HEK293T (cell line): ENCODE measurements around the gene AKIRIN2.
"Not testable (repeated sequence)": the region's sequence is repeated elsewhere in the genome, so short reads cannot be mapped to it uniquely, and the experiment has no call there.

Source experiments
- CTCF ChIA-PET: fragments of 350-600 bp; formaldehyde crosslinking; extraction: SDS; loops from one replicate; lab custom pipeline; 2021; ENCODE audit warnings: antibody characterized with exemption, inconsistent platforms; lab: Yijun Ruan, JAX
- POLR2A ChIA-PET: fragments of 350-600 bp; formaldehyde crosslinking; extraction: SDS; loops from one replicate; lab custom pipeline; 2020; ENCODE audit warnings: antibody characterized with exemption, inconsistent platforms; lab: Yijun Ruan, JAX
- DNase-seq: peaks from one replicate; pipeline ENCODE4 v3.0.0; 2012; ENCODE audit warnings: mixed read lengths; ENCODE audit errors: extremely low spot score
- ARNT ChIP-seq: fragments of 450-650 bp; IDR thresholded peaks from 2 replicates; pipeline ENCODE4 v1.6.1; 2017; ENCODE audit warnings: mild to moderate bottlenecking
- BHLHE40 ChIP-seq: fragments of 450-650 bp; IDR thresholded peaks from 2 replicates; pipeline ENCODE4 v1.6.1; 2016; ENCODE audit warnings: mild to moderate bottlenecking, moderate library complexity, borderline replicate concordance
- CTBP1 ChIP-seq: fragments of 450-650 bp; IDR thresholded peaks from 2 replicates; pipeline ENCODE4 v1.6.1; 2016; ENCODE audit warnings: borderline replicate concordance
- ELF4 ChIP-seq: fragments of 450-650 bp; IDR thresholded peaks from 2 replicates; pipeline ENCODE4 v1.6.1; 2017; ENCODE audit warnings: antibody characterized with exemption
- FOXA1 ChIP-seq: fragments of 450-650 bp; IDR thresholded peaks from 2 replicates; pipeline ENCODE4 v1.6.1; 2016; ENCODE audit warnings: mild to moderate bottlenecking
- FOXK2 ChIP-seq: fragments of 450-650 bp; IDR thresholded peaks from 2 replicates; pipeline ENCODE4 v1.6.1; 2016; ENCODE audit warnings: mild to moderate bottlenecking
- FOXM1 ChIP-seq: fragments of 450-650 bp; IDR thresholded peaks from 2 replicates; pipeline ENCODE4 v1.6.1; 2017; ENCODE audit warnings: mild to moderate bottlenecking, borderline replicate concordance
- HDGF ChIP-seq: fragments of 450-650 bp; IDR thresholded peaks from 2 replicates; pipeline ENCODE4 v1.6.1; 2017; ENCODE audit warnings: antibody characterized with exemption, borderline replicate concordance
- L3MBTL2 ChIP-seq: fragments of 450-650 bp; conservative IDR thresholded peaks from 2 replicates; pipeline ENCODE4 v1.6.1; 2016; ENCODE audit warnings: mild to moderate bottlenecking
- LEF1 ChIP-seq: fragments of 450-650 bp; IDR thresholded peaks from 2 replicates; pipeline ENCODE4 v1.6.1; 2017; ENCODE audit warnings: mild to moderate bottlenecking, borderline replicate concordance
- NFRKB ChIP-seq: fragments of 450-650 bp; IDR thresholded peaks from 2 replicates; pipeline ENCODE4 v1.6.1; 2016; ENCODE audit warnings: mild to moderate bottlenecking, moderate library complexity
- PKNOX1 ChIP-seq: fragments of 450-650 bp; IDR thresholded peaks from 2 replicates; pipeline ENCODE4 v1.6.1; 2016
- SP1 ChIP-seq: fragments of 450-650 bp; IDR thresholded peaks from 2 replicates; pipeline ENCODE4 v1.6.1; 2017
- SUZ12 ChIP-seq: fragments of 450-650 bp; IDR thresholded peaks from 2 replicates; pipeline ENCODE4 v1.6.1; 2016; ENCODE audit warnings: mild to moderate bottlenecking
- TARDBP ChIP-seq: fragments of 450-650 bp; IDR thresholded peaks from 2 replicates; pipeline ENCODE4 v1.6.1; 2016
- ZNF384 ChIP-seq: fragments of 450-650 bp; IDR thresholded peaks from 2 replicates; pipeline ENCODE4 v1.6.1; 2016

AKIRIN2 gene

GRCh38 chr6:87697581-87698546, 4.2 kb downstream of the AKIRIN2 start:
- TF ChIP-seq ZNF384 (peak; percentile 79), CTBP1 (no peak), PKNOX1 (peak; percentile 77)
- no peak for DNase-seq
- CTCF ChIA-PET: interaction anchor here (0.6 to 1.2 kb wide), 3 partner anchors 305 to 1846 kb away, joined by 3 to 5 read pairs (median 4); no protein-coding TSS in a partner anchor
- POLR2A ChIA-PET: interaction anchor here (0.5 to 1.7 kb wide), 2 partner anchors 10 to 424 kb away, joined by 3 to 4 read pairs; no protein-coding TSS in a partner anchor

DNA sequence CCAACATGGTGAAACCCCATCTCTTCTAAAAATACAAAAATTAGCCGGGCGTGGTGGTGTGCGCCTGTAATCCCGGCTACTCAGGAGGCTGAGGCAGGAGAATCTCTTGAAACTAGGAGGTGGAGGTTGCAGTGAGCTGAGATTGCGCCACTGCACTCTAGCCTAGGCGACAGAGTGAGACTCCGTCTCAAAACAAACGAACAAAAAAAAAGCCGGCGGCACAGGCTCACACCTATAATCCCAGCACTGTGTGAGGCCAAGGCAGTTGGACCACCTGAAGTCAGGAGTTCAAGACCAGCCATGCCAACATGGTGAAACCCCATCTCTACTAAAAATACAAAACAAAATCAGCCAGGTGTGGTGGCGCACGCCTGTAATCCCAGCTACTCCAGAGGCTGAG, 5.2 kb downstream of the AKIRIN2 start:
- DNase-seq, POLR2A ChIA-PET, CTCF ChIA-PET: not testable (repeated sequence)

DNA sequence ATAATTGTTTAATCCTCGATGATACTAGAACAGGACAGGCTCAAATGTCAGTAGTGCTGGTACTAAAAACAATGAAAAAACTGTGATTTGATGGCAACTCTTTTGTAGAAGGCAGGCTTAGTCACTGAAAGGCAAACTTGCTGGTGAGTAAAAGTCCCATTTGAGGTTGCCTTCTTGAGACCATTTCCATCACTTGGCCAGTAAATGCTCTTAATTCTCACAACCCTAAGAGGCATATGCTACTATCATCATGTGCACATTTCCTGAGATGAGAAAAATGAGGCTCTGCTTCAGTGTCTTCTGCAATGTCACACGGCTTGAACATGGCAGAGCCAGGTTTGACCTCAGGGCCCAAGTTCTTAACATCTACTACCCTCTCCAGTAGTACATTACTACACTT, 9.9 kb downstream of the AKIRIN2 start:
- ChIA-PET POLR2A (no interaction called here), CTCF (no interaction called here)
- TF ChIP-seq L3MBTL2 (no peak), ARNT (no peak), PKNOX1 (no peak), BHLHE40 (no peak), NFRKB (no peak), CTBP1 (no peak), FOXM1 (no peak), HDGF (no peak), ZNF384 (no peak)
- no peak for DNase-seq

- no peak for DNase-seq
- POLR2A ChIA-PET: no interaction called here
- CTCF ChIA-PET: no interaction called here
- TF ChIP-seq FOXM1 (no peak), FOXK2 (no peak), ELF4 (no peak), TARDBP (no peak), ARNT (no peak), PKNOX1 (no peak), BHLHE40 (no peak), L3MBTL2 (no peak), LEF1 (no peak), HDGF (no peak), NFRKB (no peak), ZNF384 (no peak), SP1 (no peak), SUZ12 (no peak), CTBP1 (no peak), FOXA1 (no peak)
Measured at GRCh38 chr6:87690441-87690840, 11.6 kb downstream of the AKIRIN2 start.

- not testable (repeated sequence) for DNase-seq
- POLR2A ChIA-PET: interaction anchor here (1.1 to 1.4 kb wide), 2 partner anchors 10 to 14 kb away, joined by 4 to 8 read pairs; partner anchors contain the start of gene AKIRIN2
- CTCF ChIA-PET: interaction anchor here (1.5 kb wide), 1 partner anchor 12 kb away, joined by 5 read pairs; no protein-coding TSS in a partner anchor
Measured at GRCh38 chr6:87687893-87688292, 14.1 kb downstream of the AKIRIN2 start.

DNA sequence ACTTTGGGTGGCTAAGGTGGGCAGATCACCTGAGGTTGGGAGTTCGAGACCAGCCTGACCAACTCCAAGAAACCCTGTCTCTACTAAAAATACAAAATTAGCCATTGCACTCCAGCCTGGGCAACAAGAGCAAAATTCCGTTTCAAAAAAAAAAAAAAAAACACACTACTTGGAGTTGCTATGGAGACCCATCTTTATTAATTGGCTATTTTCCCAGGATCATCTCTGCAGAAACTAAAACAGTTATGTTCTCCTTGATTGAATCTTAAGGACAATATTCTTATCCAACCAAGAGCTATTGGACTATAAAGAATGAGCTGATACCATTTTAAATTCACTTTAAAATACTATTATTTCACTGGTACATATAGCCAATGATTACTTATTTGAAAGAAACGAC, 14.7 kb downstream of the AKIRIN2 start:
- ChIA-PET CTCF (interaction anchor here (1.5 kb wide), 1 partner anchor 12 kb away, joined by 5 read pairs; no protein-coding TSS in a partner anchor), POLR2A (interaction anchor here (1.1 to 1.4 kb wide), 2 partner anchors 11 to 15 kb away, joined by 4 to 8 read pairs; partner anchors contain the start of gene AKIRIN2)
- no peak for DNase-seq
- TF ChIP-seq ELF4 (no peak), SP1 (no peak), FOXM1 (no peak), CTBP1 (no peak), NFRKB (no peak), LEF1 (no peak), ARNT (no peak)

GRCh38 chr6:87686636-87687205, 15.3 kb downstream of the AKIRIN2 start:
- DNase-seq: not testable (repeated sequence)
- CTCF ChIA-PET: interaction anchor here (1.5 kb wide), 1 partner anchor 13 kb away, joined by 5 read pairs; no protein-coding TSS in a partner anchor
- POLR2A ChIA-PET: interaction anchor here (1.1 to 1.4 kb wide), 2 partner anchors 12 to 16 kb away, joined by 4 to 8 read pairs; partner anchors contain the start of gene AKIRIN2
